GM12865 (cell line): ENCODE data around the gene TSPO2.

Experiments
- DNase-seq: peaks from one replicate; pipeline ENCODE4 v3.0.0; 2010; ENCODE audit warnings: low read depth
- H3K4me3 ChIP-seq: 2 replicates; pipeline ENCODE4 v1.5.1; 2011; ENCODE audit warnings: mild to moderate bottlenecking, low read depth, low read length, control low read depth
- CTCF ChIP-seq: IDR thresholded peaks from 2 replicates; pipeline ENCODE4 v1.5.1; 2011; ENCODE audit warnings: low read length, control low read depth, low read depth, inconsistent platforms; ENCODE audit not compliant: insufficient read depth; ENCODE audit errors: missing control alignments

Gene TSPO2

GRCh38 chr6:41065550-41066026 lies 23.3 kb downstream of the TSPO2 start:
- no peak for DNase-seq
- TF ChIP-seq CTCF: no peak
- H3K4me3 ChIP-seq: no peak overlapping the region

- TF ChIP-seq CTCF: peak; percentile 76
- peak; percentile 82 for DNase-seq
- H3K4me3 ChIP-seq: no peak overlapping the region
Observed at GRCh38 chr6:41066867-41067304, 24.6 kb downstream of the TSPO2 start.

GRCh38 chr6:41071501-41071922 lies 29.2 kb downstream of the TSPO2 start:
- H3K4me3 ChIP-seq: peak overlapping the region; percentile 83
- peak; percentile 88 for DNase-seq
- TF ChIP-seq CTCF: no peak

- DNase-seq: peak; percentile 99
- no peak for TF ChIP-seq CTCF
- peak within 1 kb of the TSS; percentile 99 for H3K4me3 ChIP-seq
Observed at GRCh38 chr6:41071923-41072835, 29.9 kb downstream of the TSPO2 start, which contains the start of gene OARD1. Gene OARD1, minus strand, starts transcription at chr6:41072356. Its CDS starts 722 bp downstream, at chr6:41071634.

GRCh38 chr6:41072836-41073202 lies 30.6 kb downstream of the TSPO2 start, which contains the start of gene NFYA:
Gene NFYA, plus strand, starts transcription at chr6:41072974. Its CDS starts 6,116 bp downstream, at chr6:41079090.
- peak within 1 kb of the TSS; percentile 99 for H3K4me3 ChIP-seq
- no peak for TF ChIP-seq CTCF
- DNase-seq: no peak

GRCh38 chr6:41073203-41073967 lies 31.1 kb downstream of the TSPO2 start:
- peak overlapping the region; percentile 99 for H3K4me3 ChIP-seq
- TF ChIP-seq CTCF: peak; percentile 22
- DNase-seq: peak; percentile 90
